ENCODE data around the gene UBAC1.
"Not testable (repeated sequence)": the region's sequence is repeated elsewhere in the genome, so short reads cannot be mapped to it uniquely, and the experiment has no call there.

DNA sequence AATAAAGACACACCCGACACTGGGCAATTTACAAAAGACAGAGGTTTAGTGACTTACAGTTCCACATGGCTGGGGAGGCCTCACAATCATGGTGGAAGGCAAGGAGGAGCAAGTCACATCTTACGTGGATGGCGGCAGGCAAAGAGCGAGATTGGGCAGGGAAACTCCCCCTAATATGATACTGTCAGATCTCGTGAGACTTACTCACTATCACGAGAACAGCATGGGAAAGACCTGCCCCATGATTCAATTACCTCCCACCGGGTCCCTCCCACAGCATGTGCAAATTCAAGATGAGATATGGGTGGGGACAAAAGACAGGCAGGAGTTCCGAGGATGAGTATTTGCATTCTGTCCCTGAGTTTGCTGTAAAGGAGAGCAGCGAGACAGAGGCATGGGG lies 49.9 kb downstream of the UBAC1 start:
- TF ChIP-seq CTCF, POLR2AphosphoS5 (IDR thresholded peaks at IDR 0.05): not testable (repeated sequence)
